GM20431 (cell line): ENCODE measurements around the gene PTAFR.

Source experiments
- in situ Hi-C: fragments of 300-500 bp; cut with MseI, MboI; formaldehyde crosslinking; loops from one replicate; pipeline ENCODE4 v1.15.0; 2020; ENCODE audit warnings: low sequenced_read_pairs; ENCODE audit not compliant: unreplicated experiment

The PTAFR gene

GRCh38 chr1:28176492-28177470 is at the start of gene PTAFR:
PTAFR (minus strand) TSS chr1:28176690; CDS start chr1:28151021, 25,669 bp downstream.
- in situ Hi-C loops, result no loop called here

- in situ Hi-C loops, result no loop called here
Measured at GRCh38 chr1:28213315-28213714, 36.8 kb upstream of the PTAFR start.

GRCh38 chr1:28209700-28210099 is 33.2 kb upstream of the PTAFR start:
- in situ Hi-C loops, result no loop called here

- in situ Hi-C loops, result no loop called here
Measured at GRCh38 chr1:28208818-28209441, 32.4 kb upstream of the PTAFR start.

GRCh38 chr1:28205243-28205642 is 28.8 kb upstream of the PTAFR start:
- in situ Hi-C loops, result no loop called here

- in situ Hi-C loops, result no loop called here
Measured at GRCh38 chr1:28200234-28200873, 23.9 kb upstream of the PTAFR start.

GRCh38 chr1:28199328-28200233 is 23.1 kb upstream of the PTAFR start:
- in situ Hi-C loops, result no loop called here

- in situ Hi-C loops, result no loop called here
Measured at GRCh38 chr1:28197682-28198415, 21.4 kb upstream of the PTAFR start.

- in situ Hi-C loops, result no loop called here
Measured at GRCh38 chr1:28196330-28196729, 19.8 kb upstream of the PTAFR start.

- in situ Hi-C loops, result no loop called here
Measured at GRCh38 chr1:28195780-28196179, 19.3 kb upstream of the PTAFR start.

GRCh38 chr1:28194326-28195035 is 18.0 kb upstream of the PTAFR start:
- in situ Hi-C loops, result no loop called here

- in situ Hi-C loops, result no loop called here
Measured at GRCh38 chr1:28193701-28194161, 17.2 kb upstream of the PTAFR start.

GRCh38 chr1:28190996-28191645 is 14.6 kb upstream of the PTAFR start:
- in situ Hi-C loops, result no loop called here

- in situ Hi-C loops, result no loop called here
Measured at GRCh38 chr1:28190337-28190979, 14.0 kb upstream of the PTAFR start.

- in situ Hi-C loops, result no loop called here
Measured at GRCh38 chr1:28185071-28185470, 8.6 kb upstream of the PTAFR start.

- in situ Hi-C loops, result no loop called here
Measured at GRCh38 chr1:28180306-28181305, 4.1 kb upstream of the PTAFR start.
